Epidermal melanocyte (primary cell): ENCODE results near the gene NFATC3.

Experiments used
- DNase-seq: peaks from one replicate; pipeline ENCODE4 v3.0.0; 2011; ENCODE audit warnings: low spot score; ENCODE audit not compliant: insufficient read length

The NFATC3 gene

DNA sequence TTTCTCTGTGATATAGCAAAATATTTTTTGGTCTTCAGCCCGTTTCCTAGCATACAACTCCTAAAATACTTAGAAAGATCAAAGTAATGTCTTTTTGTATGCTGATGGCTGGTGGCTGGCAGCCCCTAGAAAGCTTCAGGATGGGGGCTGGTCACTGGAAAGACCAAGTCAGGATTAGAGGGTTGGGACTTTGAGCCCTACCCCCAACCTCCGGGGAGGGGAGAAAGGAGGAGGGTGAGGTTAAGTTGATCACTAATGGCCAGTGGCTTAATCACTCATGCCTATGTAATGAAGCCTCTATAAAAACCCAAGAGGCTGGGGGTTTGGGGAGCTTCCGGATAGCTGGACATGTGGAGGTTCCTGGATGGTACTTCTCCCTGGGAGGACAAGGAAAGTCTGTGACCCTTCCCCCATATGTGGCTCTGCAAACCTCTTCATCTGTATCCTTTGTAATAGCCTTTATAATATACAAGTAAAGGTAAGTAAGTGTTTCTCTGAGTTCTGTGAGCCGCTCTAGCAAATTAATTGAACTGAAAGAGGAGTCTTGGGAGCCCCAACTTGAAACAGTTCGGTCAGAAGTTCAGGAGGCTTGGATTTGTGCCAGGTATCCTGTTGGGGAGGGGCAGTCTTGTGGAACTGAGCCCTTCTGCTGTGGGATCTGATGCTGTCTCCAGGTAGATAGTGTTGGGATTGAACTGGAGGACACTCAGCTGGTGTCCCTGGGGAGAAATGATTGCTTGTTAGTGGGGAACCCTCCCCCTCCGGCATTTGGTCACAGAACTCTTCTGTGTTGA, 182.6 kb downstream of the NFATC3 start:
- DNase-seq = no peak

DNA sequence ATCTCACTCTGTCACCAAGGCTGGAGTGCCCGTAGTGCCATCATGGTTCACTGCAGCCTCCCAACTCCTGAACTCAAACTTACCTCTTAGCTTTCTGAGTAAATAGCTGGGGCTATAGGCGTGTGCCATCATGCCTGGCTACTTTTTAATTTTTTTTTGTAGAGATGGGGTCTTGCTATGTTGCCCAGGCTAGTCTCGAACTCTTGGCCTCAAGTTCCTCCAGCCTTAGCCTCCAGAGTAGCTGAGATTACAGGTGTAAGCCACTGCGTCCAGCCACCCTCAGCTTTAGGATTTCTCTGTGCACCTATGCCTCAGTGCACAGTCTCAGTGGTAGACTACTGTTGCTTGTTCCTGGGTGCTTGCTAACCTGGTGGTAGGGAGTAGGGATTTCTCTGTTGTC, 184.6 kb downstream of the NFATC3 start:
- DNase-seq = no peak

DNA sequence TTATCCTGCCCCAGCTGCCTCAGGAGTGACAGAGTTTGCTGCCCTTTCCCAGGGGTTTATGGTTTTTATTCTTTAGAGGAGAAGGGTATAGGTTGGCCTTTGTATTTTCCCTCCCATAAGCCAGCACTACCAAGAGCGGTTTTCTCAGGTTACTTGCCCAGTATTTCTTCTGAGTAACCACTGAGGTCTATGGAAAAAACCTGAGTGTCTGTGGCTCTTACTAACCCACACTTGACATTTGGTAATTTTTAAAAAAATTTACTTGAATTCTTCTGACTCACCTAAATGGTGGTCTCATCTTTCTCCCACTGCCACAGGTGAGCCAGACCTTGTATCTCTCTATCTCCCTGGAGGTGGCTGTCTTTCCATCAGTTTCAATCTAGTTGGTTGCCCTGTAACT, 185.2 kb downstream of the NFATC3 start:
- DNase-seq = no peak

DNA sequence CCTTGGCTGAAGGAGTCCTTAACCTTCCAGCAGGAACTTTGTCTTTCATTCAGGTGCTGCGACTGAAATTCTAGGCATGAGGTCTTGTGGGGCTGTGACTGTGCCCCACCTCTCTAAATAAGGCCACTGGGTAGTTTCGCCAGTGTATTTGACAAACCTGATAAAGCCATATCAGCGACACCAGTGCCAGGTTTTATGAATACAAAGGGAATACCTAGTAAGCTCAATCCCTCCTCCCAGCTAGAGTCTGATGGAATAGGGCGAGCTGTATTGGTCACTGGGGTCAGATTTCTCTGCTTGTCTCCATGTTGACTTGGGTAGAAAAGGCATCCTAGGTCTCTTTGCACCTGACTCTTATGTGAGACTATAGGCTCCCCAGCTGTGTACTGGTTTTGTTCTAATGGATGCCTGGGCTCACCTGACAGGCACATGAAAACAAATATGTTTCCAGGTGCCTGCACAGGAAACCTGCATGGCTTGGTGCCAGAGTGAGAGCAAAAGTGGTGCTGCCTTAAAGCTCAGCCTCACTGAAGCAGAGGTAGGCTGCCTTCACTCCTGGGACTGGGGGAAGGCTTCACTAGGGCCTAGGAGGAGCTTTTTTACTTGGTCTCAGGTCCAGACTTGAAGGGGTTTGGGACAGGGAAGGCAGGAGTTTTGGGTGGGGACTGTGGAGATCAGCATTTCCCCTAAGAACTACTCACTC, 187.5 kb downstream of the NFATC3 start:
- DNase-seq = no peak

DNA sequence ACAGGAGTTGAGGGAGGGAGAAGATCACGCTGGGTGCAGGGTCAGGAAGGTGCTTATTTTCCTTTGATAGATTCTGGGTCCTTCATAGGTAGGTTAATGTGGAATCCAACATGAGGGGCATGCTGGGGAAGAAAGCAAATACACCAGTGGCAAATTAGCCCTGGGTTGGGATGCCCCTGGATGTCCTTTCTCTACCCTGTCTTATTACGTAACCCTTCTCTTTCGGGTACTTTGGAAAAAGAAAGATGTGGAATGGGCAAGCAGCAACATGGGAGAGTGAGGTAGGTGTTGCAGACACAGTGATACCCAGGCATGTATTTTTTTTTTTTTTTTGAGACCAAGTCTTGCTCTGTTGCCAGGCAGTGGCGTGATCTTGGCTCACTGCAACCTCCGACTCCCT, 188.3 kb downstream of the NFATC3 start:
- DNase-seq = no peak

DNA sequence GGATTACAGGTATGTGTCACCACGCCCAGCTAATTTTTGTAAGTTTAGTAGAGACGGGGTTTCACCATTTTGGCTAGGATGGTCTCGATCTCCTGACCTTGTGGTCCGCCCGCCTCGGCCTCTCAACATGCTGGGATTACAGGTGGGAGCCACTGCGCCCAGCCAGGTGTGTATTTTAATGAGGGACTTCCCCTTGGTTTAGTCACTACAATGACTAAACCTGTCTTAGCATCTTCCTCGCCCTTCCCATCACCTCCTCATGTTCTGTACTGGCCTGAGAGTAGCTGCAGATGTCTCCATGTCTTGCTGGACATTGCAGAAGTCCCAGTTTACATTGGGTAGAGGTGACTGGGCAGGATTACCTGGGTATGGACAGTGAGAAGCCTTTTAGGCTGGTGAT, 188.7 kb downstream of the NFATC3 start:
- DNase-seq = no peak

DNA sequence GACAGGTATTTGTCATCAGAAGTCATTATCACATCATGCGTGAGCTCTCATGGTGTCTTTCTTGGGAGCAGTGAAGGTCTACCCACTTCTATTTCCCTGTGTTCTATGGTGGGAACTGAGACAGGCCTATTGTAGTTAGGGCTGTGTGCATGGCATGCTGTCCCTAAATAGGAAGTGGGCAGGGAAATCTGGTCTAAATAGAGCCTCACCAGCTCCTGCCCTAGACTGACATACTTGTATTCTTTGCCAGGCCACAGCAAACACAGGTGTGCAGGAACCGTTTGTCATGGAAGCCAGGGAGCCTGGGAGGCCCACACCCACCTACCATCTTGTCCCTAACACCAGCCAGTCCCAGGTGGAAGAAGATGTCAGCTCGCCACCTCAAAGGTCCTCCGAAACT, 189.3 kb downstream of the NFATC3 start:
- DNase-seq = no peak

DNA sequence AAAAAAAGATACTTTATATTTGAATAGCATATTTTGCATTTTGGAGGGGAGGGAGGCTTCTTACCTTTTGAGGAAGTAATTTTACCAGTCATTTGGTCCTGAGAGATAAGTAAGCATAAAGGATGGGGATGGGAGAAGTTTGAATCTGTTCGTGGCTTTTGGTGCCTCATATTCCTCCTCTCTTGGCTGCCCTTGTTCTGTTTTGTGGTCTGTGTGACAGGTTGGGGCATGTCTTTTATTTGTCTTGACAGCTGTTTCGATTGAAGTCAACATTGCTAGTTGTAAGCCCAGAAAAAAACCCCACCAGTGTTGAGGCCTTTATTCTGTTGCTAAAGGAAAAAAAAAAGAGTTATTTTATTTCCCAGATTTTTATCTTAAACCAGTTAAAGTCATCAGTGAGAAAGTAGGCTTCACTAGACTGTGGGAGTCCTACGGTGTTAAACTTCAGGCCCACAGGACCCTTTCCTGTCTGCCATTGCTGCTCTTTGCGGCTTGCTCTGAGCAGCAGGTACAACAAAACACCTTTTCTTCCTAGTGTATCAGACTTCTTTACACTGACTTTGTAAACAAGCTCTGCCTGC, 190.5 kb downstream of the NFATC3 start:
- DNase-seq = no peak

DNA sequence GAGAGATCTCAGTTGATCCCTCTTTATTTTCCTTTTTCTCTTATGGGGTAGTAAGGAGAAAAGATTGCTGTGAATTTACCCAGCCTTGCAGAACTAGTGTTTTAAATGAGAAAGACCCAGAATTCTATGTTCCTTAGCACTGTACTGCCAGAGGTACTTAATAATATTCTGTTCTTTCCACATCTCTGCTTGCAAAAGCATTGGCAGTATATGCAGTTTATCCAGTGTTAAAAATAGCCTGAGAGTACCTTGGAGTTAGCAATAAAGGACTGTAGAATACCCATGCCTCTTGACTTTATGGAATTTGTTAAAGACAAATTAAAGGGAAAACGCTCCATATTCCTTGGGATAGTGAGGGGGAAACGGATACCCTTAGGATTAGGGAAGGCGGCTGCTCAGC, 191.1 kb downstream of the NFATC3 start:
- DNase-seq = no peak
